Peyer's patch (tissue), 4 donors: ENCODE results near the gene ARHGAP22.

Experiments used
- CTCF ChIP-seq, 6 experiments: fragments of 450-650 bp in 4 of 6; fragments of 200-600 bp in 2 of 6; sonication (generic) in 1 of 6; IDR thresholded peaks; one replicate each; pipeline ENCODE4 v1.5.1; 2017 to 2019; ENCODE audit warnings: antibody characterized with exemption in 6 of 6, mild to moderate bottlenecking in 3 of 6, moderate library complexity in 1 of 6
- POLR2A ChIP-seq, 2 donors: fragments of 450-650 bp; IDR thresholded peaks; one replicate each; pipeline ENCODE4 v1.5.1; 2017; ENCODE audit warnings: antibody characterized with exemption in 2 of 2, mild to moderate bottlenecking in 2 of 2, moderate library complexity in 2 of 2

GRCh38 chr10:48418189-48418788 lies 186.6 kb downstream of the ARHGAP22 start:
- TF ChIP-seq CTCF (IDR thresholded peaks at IDR 0.05) (no peak), POLR2A (IDR thresholded peaks at IDR 0.05) (no peak)
